Stomach (tissue), 4 donors: Measurements from ENCODE around the gene NLRC3.

ENCODE experiments used
- CTCF ChIP-seq, 7 experiments: fragments of 450-650 bp in 4 of 7; fragments of 200-600 bp in 3 of 7; sonication (generic) in 3 of 7; IDR thresholded peaks; one replicate each; pipeline ENCODE4 v1.5.1; 2016 to 2019; ENCODE audit warnings: antibody characterized with exemption in 7 of 7, control low read depth in 2 of 7, mild to moderate bottlenecking in 1 of 7
- POLR2A ChIP-seq, 4 donors: fragments of 450-650 bp; IDR thresholded peaks; one replicate each; pipeline ENCODE4 v1.6.1; 2016; ENCODE audit warnings: antibody characterized with exemption in 4 of 4, control low read depth in 2 of 4, mild to moderate bottlenecking in 1 of 4, moderate library complexity in 1 of 4

GRCh38 chr16:3508736-3509135 lies 68.5 kb downstream of the NLRC3 start:
- TF ChIP-seq CTCF (IDR thresholded peaks at IDR 0.05) (no peak), POLR2A (IDR thresholded peaks at IDR 0.05) (no peak)
